Right lobe of liver (tissue), 4 donors: ENCODE measurements around the gene SERP2.

Experiments used
- POLR2A ChIP-seq: fragments of 450-650 bp; IDR thresholded peaks from one replicate; pipeline ENCODE4 v1.6.1; 2017; ENCODE audit warnings: antibody characterized with exemption, mild to moderate bottlenecking
- TF ChIP-seq, protein P1 (sequence below), 4 donors: fragments of 200-600 bp in 3 of 4; fragments of 450-650 bp in 1 of 4; IDR thresholded peaks; one replicate each; pipeline versions ENCODE4 v1.5.1 to v1.8.0; 2016 to 2022; ENCODE audit warnings: antibody characterized with exemption in 4 of 4, mild to moderate bottlenecking in 2 of 4
- donor health status: DM: no; HTN: no; CAD: no.
- donor health status: DM: no; HTN: no; CAD: no.
- donor health status: DM: no; HTN: yes; CAD: no.

- TF ChIP-seq, protein P1, sequence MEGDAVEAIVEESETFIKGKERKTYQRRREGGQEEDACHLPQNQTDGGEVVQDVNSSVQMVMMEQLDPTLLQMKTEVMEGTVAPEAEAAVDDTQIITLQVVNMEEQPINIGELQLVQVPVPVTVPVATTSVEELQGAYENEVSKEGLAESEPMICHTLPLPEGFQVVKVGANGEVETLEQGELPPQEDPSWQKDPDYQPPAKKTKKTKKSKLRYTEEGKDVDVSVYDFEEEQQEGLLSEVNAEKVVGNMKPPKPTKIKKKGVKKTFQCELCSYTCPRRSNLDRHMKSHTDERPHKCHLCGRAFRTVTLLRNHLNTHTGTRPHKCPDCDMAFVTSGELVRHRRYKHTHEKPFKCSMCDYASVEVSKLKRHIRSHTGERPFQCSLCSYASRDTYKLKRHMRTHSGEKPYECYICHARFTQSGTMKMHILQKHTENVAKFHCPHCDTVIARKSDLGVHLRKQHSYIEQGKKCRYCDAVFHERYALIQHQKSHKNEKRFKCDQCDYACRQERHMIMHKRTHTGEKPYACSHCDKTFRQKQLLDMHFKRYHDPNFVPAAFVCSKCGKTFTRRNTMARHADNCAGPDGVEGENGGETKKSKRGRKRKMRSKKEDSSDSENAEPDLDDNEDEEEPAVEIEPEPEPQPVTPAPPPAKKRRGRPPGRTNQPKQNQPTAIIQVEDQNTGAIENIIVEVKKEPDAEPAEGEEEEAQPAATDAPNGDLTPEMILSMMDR (IDR thresholded peaks at IDR 0.05) = no peak
- no peak for TF ChIP-seq POLR2A
Observed at GRCh38 chr13:44359983-44360375, 13.6 kb upstream of the SERP2 start.
